Activated CD4-positive, alpha-beta T cell treated with anti-CD3 and anti-CD28 coated beads, Interleukin-2, amount 50 U/mL, for 24 hours (primary cell): ENCODE results near the gene CSGALNACT2.
A peak's percentile ranks its signal among the peaks of the same experiment; 100 is the strongest.

Experiments
- DNase-seq, 2 donors: peaks; one replicate each; pipeline ENCODE4 v3.0.0-alpha.2; 2020; ENCODE audit warnings: low read depth in 1 of 2, low spot score in 1 of 2

The CSGALNACT2 gene

GRCh38 chr10:43111921-43112607, 26.2 kb upstream of the CSGALNACT2 start:
- no peak for DNase-seq

GRCh38 chr10:43112608-43112961, 25.7 kb upstream of the CSGALNACT2 start:
- DNase-seq = no peak

DNA sequence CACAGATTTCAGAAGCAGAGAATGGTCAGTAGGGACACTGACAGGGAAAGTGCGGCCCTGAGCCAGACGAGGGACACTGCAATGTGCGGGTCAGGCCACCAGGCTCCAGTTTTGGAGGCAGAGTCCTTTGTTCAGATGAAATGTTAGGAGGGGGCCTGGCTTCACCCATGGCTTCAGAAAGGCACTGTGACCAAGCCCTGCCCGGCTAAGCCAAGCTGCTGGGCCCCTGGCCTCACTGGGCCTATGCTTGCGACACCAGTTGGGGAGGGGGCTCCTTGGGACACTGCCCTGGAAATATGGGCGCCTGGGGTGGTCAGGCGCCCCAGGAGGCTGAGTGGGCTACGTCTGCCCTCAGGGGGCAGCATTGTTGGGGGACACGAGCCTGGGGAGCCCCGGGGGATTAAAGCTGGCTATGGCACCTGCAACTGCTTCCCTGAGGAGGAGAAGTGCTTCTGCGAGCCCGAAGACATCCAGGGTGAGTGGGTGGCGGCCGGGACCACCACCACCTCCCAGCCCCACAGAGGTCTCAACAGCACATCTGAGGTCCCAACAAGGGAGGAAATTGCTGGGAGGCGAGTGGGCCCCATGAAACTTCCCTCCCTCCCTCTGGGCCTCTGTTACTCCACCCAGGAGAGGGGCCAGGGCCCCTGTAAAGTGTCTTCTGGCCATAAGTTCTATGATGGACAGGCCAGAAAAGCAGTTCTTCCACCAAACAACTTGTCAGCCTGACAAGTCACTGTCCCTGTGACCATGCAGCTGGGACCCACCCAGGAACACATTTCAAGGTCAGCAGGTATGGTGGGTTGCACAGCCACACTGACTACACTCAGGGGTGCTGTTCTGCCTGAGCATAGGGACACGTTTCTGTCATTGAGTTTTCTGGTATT, 24.8 kb upstream of the CSGALNACT2 start:
- DNase-seq = no peak

DNA sequence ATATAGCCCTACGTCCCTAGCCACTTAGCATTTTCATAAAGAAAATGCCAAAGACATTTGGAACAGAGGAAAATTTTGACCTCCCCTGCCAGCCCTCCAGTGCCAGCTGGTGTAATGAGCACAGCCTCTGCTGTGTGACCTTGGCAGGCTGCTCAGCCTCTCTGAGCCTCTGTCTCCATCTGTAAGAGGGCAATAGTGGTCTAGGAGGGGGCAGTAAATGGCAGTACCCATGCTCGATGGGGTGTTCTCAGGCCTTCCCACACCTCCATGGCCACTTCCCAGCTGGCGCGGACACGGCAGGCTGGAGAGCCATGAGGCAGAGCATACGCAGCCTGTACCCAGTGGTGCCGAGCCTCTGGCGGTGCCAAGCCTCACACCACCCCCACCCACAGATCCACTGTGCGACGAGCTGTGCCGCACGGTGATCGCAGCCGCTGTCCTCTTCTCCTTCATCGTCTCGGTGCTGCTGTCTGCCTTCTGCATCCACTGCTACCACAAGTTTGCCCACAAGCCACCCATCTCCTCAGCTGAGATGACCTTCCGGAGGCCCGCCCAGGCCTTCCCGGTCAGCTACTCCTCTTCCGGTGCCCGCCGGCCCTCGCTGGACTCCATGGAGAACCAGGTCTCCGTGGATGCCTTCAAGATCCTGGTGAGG, 24.0 kb upstream of the CSGALNACT2 start:
- DNase-seq = no peak

GRCh38 chr10:43114743-43115611, 23.3 kb upstream of the CSGALNACT2 start:
- DNase-seq = no peak

- no peak for DNase-seq
These were observed 22.2 kb upstream of the CSGALNACT2 start for GRCh38 chr10:43115881-43116595.

- DNase-seq = no peak
These were observed 21.6 kb upstream of the CSGALNACT2 start for GRCh38 chr10:43116596-43116995.

DNA sequence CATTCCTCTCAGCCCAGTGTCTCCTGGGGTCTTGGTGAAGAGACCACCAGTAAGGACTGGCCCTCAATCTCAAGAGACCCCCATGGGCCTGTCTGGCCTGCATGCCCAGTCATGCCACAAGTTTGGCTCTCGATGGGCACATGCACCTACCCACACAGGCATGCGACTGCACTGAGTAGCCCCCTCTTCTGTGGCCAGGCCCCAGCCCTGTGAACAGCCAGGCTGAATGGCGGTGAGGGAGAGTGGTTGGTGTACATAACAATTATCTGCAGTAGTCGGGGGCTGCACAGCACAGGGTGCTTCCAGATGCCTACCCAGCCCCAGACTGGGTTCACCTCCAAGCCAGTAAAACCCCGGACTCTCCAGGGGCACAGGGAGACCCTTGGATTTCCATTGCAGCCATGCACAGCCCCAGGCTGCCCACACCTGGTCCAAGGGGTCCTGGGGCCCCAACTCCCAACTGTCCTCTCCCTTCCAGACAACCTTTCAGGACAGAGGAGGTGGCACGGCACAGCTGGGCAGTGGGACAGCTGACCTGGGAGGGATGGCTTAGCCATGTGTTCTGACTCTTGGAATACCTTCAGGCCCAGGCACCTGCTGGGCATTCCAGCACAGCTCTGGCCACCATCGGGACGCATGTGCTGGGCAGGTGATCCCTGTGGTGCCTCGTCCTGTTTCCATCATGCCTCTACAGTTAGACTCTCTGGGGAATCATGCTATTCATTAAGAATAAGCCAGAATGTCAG, 21.0 kb upstream of the CSGALNACT2 start:
- no peak for DNase-seq

- no peak for DNase-seq
These were observed 20.3 kb upstream of the CSGALNACT2 start for GRCh38 chr10:43117777-43118583.

GRCh38 chr10:43118631-43119415, 19.4 kb upstream of the CSGALNACT2 start:
- DNase-seq = no peak

DNA sequence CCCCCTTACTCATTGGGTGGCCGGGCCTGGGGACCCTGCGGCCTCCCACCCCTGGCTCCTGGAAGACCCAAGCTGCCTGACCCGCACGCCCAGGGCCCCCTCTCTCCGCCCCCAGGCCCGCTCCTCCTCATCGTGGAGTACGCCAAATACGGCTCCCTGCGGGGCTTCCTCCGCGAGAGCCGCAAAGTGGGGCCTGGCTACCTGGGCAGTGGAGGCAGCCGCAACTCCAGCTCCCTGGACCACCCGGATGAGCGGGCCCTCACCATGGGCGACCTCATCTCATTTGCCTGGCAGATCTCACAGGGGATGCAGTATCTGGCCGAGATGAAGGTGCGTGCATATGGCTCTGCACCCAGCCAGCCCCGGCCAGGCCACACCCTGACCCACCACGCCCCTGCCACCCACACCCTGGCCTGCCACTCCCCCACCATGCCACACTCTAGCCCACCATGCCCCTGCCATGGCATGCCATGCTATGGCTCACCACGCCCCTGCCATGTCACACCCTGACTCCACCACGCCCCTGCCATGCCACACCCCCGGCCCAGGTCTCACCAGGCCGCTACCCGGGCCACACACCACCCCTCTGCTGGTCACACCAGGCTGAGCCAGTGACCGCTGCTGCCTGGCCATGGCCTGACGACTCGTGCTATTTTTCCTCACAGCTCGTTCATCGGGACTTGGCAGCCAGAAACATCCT, 18.7 kb upstream of the CSGALNACT2 start:
- no peak for DNase-seq

GRCh38 chr10:43120116-43120928, 17.9 kb upstream of the CSGALNACT2 start:
- DNase-seq = no peak

- peak in 1 of 2 donors; percentile 39 for DNase-seq
These were observed 17.3 kb upstream of the CSGALNACT2 start for GRCh38 chr10:43120929-43121314.

- DNase-seq = no peak
These were observed 16.8 kb upstream of the CSGALNACT2 start for GRCh38 chr10:43121444-43121843.

DNA sequence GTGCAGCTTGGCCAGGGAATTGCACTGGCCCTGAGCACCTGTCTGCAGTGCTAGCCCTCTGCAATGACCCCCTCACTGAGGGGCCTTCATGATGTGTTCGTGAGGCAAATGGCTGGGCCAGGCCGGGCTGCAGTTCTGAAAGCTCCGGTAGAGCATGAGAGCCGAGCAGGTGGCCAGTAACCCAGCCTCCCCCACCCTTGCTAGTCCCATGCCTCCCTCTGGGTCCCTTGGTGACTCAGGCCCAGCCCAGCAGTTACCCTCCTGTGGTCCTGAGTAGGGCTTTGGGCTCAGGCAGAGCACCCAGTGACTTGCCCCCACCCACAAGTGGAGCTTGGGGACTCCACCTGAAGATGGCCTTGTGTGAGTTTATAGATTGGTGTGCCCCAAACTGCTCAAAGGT, 16.1 kb upstream of the CSGALNACT2 start:
- no peak for DNase-seq

- DNase-seq = no peak
These were observed 15.4 kb upstream of the CSGALNACT2 start for GRCh38 chr10:43122826-43123225.
